HepG2 (cell line): ENCODE data around the gene LZTR1. TPM values are rescaled to one million over a fixed set of nuclear protein-coding genes. Genes with fewer than 3 reads are reported as not detected.

Source experiments
- CEBPG ChIP-seq: IDR thresholded peaks from 2 replicates; pipeline ENCODE4 v1.6.1; 2016
- DPF2 ChIP-seq: sonication (generic); formaldehyde crosslinking; IDR thresholded peaks from 2 replicates; pipeline ENCODE4 v1.4.0; 2020; ENCODE audit warnings: mild to moderate bottlenecking, low read depth, missing genetic modification reagents, borderline replicate concordance
- ELF4 ChIP-seq: sonication (generic); formaldehyde crosslinking; IDR thresholded peaks from 2 replicates; pipeline ENCODE4 v1.5.0; 2020; ENCODE audit warnings: missing genetic modification reagents, mild to moderate bottlenecking, moderate library complexity, borderline replicate concordance
- FOXA1 ChIP-seq, 2 experiments: fragments of 450-650 bp in 1 of 2; sonication (generic) in 1 of 2; formaldehyde crosslinking in 1 of 2; IDR thresholded peaks; 2 replicates each; pipeline versions ENCODE4 v1.4.0 to v1.6.1; 2016 to 2020; ENCODE audit warnings: missing genetic modification reagents in 1 of 2
- GATAD2A ChIP-seq: IDR thresholded peaks from 2 replicates; pipeline ENCODE4 v1.6.1; 2016
- KLF6 ChIP-seq: IDR thresholded peaks from 2 replicates; pipeline ENCODE4 v1.8.0; 2016; ENCODE audit warnings: missing biosample characterization, missing genetic modification reagents
- NR2F6 ChIP-seq, 2 experiments: IDR thresholded peaks; 2 replicates each; pipeline ENCODE4 v1.6.1; 2016; ENCODE audit warnings: antibody characterized with exemption in 1 of 2, mild to moderate bottlenecking in 1 of 2
- PAWR ChIP-seq: sonication (generic); formaldehyde crosslinking; IDR thresholded peaks from 2 replicates; pipeline ENCODE4 v1.4.0; 2020; ENCODE audit warnings: missing genetic modification reagents, mild to moderate bottlenecking, borderline replicate concordance
- SNAPC2 ChIP-seq: sonication (generic); formaldehyde crosslinking; IDR thresholded peaks from 2 replicates; pipeline ENCODE4 v1.8.1; 2022; ENCODE audit warnings: mild to moderate bottlenecking, missing genetic modification reagents
- TCF7 ChIP-seq: sonication (generic); IDR thresholded peaks from 2 replicates; pipeline ENCODE4 v1.6.1; 2016; ENCODE audit warnings: antibody characterized with exemption, low read depth
- WIZ ChIP-seq: sonication (generic); formaldehyde crosslinking; IDR thresholded peaks from 2 replicates; pipeline ENCODE4 v1.5.1; 2020; ENCODE audit warnings: mild to moderate bottlenecking, missing genetic modification reagents
- ZNF17 ChIP-seq: sonication (generic); formaldehyde crosslinking; IDR thresholded peaks from 2 replicates; pipeline ENCODE4 v1.5.0; 2020; ENCODE audit warnings: mild to moderate bottlenecking, missing genetic modification reagents
- ZNF616 ChIP-seq: sonication (generic); formaldehyde crosslinking; IDR thresholded peaks from 2 replicates; pipeline ENCODE4 v1.5.0; 2020; ENCODE audit warnings: low read depth, mild to moderate bottlenecking, missing genetic modification reagents
- ZNF790 ChIP-seq: sonication (generic); formaldehyde crosslinking; IDR thresholded peaks from 2 replicates; pipeline ENCODE4 v1.8.0; 2022; ENCODE audit warnings: missing genetic modification reagents, mild to moderate bottlenecking, borderline replicate concordance
- ZSCAN31 ChIP-seq: sonication (generic); formaldehyde crosslinking; IDR thresholded peaks from 2 replicates; pipeline ENCODE4 v1.5.0; 2020; ENCODE audit warnings: low read depth, mild to moderate bottlenecking, missing genetic modification reagents
- polyA plus RNA-seq, 8 experiments: library from polyadenylated mRNA; depleted of rRNA in 3 of 8; stranded (reverse) in 7 of 8; unstranded in 1 of 8; fragments of >200 nt; fragmentation: Illumina TruSeq in 4 of 8; extraction: Trizol in 4 of 8; gene quantifications; 2 replicates each; pipeline versions ENCODE4 v1.2.1 to v1.2.3, GENCODE V29; 2011 to 2016; ENCODE audit warnings: low read depth in 4 of 8, missing spikeins in 1 of 8, mixed read lengths in 1 of 8; ENCODE audit not compliant: insufficient read depth in 1 of 8
- total RNA-seq, 5 experiments: library from RNA; depleted of rRNA; stranded (reverse); fragments of >200 nt; fragmentation: Illumina TruSeq; extraction: Trizol; gene quantifications; 2 replicates each; pipeline ENCODE4 v1.2.3, GENCODE V29; 2016; ENCODE audit warnings: low read depth in 1 of 5
- TF ChIP-seq, protein P1 (sequence below): sonication (generic); formaldehyde crosslinking; IDR thresholded peaks from 2 replicates; pipeline ENCODE4 v1.4.0; 2020; ENCODE audit warnings: missing genetic modification reagents, mild to moderate bottlenecking, borderline replicate concordance
- TF ChIP-seq, protein P2 (sequence below): sonication (generic); formaldehyde crosslinking; IDR thresholded peaks from 2 replicates; pipeline ENCODE4 v1.4.0; 2020; ENCODE audit warnings: missing genetic modification reagents
- TF ChIP-seq, protein P3 (sequence below): sonication (generic); formaldehyde crosslinking; IDR thresholded peaks from 2 replicates; pipeline ENCODE4 v1.9.0; 2021; ENCODE audit warnings: missing genetic modification reagents, borderline replicate concordance
- TF ChIP-seq, protein P4 (sequence below): IDR thresholded peaks from 2 replicates; pipeline ENCODE4 v1.6.1; 2016; ENCODE audit warnings: low read depth

LZTR1 gene
- total and polyA plus RNA-seq, 2 of the 13 experiments (the other 11 are each of a cell fraction or from before 2014, with no cell fraction given), result 21.8 to 22.4 TPM

DNA sequence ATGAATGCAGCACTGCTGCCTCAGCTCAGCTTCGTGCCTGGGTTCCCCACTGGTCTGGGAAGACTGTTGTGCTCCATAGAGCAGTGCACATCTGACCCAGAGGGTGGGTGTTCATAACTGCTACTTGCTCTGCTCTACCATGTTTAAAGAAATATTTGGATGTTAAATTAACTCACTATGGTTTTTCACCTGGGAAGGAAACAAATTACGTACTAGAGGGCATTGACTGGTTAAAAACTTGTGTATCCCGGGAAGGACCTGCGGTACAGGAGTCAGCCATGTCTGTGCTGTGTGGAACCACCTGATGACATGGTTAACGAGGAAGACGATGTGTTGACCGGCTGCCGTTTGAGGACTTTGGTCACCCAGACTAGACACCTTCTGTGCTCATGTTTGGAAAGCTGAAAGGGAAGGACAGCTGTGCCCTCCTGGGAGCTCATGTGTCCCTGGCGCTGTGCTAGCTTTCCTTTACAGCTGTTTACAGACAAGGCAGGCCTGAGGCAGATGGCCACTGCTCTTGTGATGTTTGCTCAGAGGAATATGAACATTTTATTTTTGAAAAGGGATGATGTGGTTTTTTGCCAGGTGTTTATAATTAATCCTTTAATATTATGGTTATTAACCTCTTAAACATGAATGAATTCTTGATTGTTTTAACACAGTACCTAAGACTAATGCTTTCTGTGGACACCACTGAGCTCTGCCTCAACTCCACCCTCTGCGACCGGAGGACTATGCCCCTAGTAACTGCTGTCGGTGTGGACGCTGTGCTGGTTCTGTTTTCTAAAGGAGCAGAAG is 29.4 kb upstream of the LZTR1 start (continued):
- TF ChIP-seq, protein P1, sequence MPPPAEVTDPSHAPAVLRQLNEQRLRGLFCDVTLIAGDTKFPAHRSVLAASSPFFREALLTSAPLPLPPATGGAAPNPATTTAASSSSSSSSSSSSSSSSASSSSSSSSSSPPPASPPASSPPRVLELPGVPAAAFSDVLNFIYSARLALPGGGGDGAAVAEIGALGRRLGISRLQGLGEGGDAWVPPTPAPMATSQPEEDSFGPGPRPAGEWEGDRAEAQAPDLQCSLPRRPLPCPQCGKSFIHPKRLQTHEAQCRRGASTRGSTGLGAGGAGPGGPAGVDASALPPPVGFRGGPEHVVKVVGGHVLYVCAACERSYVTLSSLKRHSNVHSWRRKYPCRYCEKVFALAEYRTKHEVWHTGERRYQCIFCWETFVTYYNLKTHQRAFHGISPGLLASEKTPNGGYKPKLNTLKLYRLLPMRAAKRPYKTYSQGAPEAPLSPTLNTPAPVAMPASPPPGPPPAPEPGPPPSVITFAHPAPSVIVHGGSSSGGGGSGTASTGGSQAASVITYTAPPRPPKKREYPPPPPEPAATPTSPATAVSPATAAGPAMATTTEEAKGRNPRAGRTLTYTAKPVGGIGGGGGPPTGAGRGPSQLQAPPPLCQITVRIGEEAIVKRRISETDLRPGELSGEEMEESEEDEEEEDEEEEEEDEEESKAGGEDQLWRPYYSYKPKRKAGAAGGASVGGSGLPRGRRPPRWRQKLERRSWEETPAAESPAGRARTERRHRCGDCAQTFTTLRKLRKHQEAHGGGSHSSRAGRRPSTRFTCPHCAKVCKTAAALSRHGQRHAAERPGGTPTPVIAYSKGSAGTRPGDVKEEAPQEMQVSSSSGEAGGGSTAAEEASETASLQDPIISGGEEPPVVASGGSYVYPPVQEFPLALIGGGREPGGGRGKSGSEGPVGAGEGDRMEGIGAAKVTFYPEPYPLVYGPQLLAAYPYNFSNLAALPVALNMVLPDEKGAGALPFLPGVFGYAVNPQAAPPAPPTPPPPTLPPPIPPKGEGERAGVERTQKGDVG (CRISPR knock-in tag), result 0 out of 2 replicates have a peak, but pooled peaks have one; percentile 68
- TF ChIP-seq, protein P2, sequence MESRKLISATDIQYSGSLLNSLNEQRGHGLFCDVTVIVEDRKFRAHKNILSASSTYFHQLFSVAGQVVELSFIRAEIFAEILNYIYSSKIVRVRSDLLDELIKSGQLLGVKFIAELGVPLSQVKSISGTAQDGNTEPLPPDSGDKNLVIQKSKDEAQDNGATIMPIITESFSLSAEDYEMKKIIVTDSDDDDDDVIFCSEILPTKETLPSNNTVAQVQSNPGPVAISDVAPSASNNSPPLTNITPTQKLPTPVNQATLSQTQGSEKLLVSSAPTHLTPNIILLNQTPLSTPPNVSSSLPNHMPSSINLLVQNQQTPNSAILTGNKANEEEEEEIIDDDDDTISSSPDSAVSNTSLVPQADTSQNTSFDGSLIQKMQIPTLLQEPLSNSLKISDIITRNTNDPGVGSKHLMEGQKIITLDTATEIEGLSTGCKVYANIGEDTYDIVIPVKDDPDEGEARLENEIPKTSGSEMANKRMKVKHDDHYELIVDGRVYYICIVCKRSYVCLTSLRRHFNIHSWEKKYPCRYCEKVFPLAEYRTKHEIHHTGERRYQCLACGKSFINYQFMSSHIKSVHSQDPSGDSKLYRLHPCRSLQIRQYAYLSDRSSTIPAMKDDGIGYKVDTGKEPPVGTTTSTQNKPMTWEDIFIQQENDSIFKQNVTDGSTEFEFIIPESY (CRISPR knock-in tag), result peak; percentile 68
- TF ChIP-seq ZSCAN31 (CRISPR knock-in tag), result peak; percentile 39; the same call in 1 of the 2 replicates
- TF ChIP-seq SNAPC2 (CRISPR knock-in tag), result peak; percentile 61; the same call in 1 of the 2 replicates
- peak; percentile 60; the same call in 1 of the 2 replicates for TF ChIP-seq DPF2 (CRISPR knock-in tag)
- TF ChIP-seq WIZ (CRISPR knock-in tag), result no peak
- TF ChIP-seq NR2F6 (IDR thresholded peaks at IDR 0.05), result no peak; the same call in 1 of the 2 replicates
- TF ChIP-seq NR2F6 (CRISPR knock-in tag; IDR thresholded peaks at IDR 0.05), result peak; percentile 59
- no peak for TF ChIP-seq ZNF790 (CRISPR knock-in tag)
- TF ChIP-seq CEBPG (CRISPR knock-in tag), result 0 out of 2 replicates have a peak, but pooled peaks have one; percentile 4
- TF ChIP-seq PAWR (CRISPR knock-in tag), result no peak
- TF ChIP-seq GATAD2A, result peak; percentile 84
- TF ChIP-seq, protein P3, sequence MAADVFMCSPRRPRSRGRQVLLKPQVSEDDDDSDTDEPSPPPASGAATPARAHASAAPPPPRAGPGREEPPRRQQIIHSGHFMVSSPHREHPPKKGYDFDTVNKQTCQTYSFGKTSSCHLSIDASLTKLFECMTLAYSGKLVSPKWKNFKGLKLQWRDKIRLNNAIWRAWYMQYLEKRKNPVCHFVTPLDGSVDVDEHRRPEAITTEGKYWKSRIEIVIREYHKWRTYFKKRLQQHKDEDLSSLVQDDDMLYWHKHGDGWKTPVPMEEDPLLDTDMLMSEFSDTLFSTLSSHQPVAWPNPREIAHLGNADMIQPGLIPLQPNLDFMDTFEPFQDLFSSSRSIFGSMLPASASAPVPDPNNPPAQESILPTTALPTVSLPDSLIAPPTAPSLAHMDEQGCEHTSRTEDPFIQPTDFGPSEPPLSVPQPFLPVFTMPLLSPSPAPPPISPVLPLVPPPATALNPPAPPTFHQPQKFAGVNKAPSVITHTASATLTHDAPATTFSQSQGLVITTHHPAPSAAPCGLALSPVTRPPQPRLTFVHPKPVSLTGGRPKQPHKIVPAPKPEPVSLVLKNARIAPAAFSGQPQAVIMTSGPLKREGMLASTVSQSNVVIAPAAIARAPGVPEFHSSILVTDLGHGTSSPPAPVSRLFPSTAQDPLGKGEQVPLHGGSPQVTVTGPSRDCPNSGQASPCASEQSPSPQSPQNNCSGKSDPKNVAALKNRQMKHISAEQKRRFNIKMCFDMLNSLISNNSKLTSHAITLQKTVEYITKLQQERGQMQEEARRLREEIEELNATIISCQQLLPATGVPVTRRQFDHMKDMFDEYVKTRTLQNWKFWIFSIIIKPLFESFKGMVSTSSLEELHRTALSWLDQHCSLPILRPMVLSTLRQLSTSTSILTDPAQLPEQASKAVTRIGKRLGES (CRISPR knock-in tag), result no peak
- no peak for TF ChIP-seq ZNF17
- no peak for TF ChIP-seq TCF7
- no peak for TF ChIP-seq KLF6 (CRISPR knock-in tag)
- TF ChIP-seq, protein P4, sequence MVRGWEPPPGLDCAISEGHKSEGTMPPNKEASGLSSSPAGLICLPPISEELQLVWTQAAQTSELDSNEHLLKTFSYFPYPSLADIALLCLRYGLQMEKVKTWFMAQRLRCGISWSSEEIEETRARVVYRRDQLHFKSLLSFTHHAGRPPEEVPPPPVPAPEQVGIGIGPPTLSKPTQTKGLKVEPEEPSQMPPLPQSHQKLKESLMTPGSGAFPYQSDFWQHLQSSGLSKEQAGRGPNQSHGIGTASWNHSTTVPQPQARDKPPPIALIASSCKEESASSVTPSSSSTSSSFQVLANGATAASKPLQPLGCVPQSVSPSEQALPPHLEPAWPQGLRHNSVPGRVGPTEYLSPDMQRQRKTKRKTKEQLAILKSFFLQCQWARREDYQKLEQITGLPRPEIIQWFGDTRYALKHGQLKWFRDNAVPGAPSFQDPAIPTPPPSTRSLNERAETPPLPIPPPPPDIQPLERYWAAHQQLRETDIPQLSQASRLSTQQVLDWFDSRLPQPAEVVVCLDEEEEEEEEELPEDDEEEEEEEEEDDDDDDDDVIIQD (CRISPR knock-in tag), result 0 out of 2 replicates have a peak, but pooled peaks have one; percentile 26
- TF ChIP-seq ELF4 (CRISPR knock-in tag), result no peak
- no peak for TF ChIP-seq ZNF616
- no peak for TF ChIP-seq FOXA1 (IDR thresholded peaks at IDR 0.05)
- peak; percentile 81 for TF ChIP-seq FOXA1 (CRISPR knock-in tag; IDR thresholded peaks at IDR 0.05)
